ENCODE results near the gene C7orf57.

Gene C7orf57

GRCh38 chr7:48042216-48042615, 6.9 kb downstream of the C7orf57 start:
- Histone ChIP-seq H3K9ac (ENCODE audit: insufficient read length) (no peak overlapping the region), H3K27ac (no peak overlapping the region), H3K4me3 (no peak overlapping the region), H3K36me3 (ENCODE audit: insufficient read depth, low read length) (no peaks in the 10 kb centered on the region), H3K9me3 (ENCODE audit: low read depth, low read length) (no peaks in the 10 kb centered on the region)
- DNase-seq (ENCODE audit: low read depth, low spot score), result no peak
- no peak for TF ChIP-seq EZH2 (IDR thresholded peaks at IDR 0.05)
- TF ChIP-seq FOXP2 (optimal IDR thresholded peaks at IDR 0.05; ENCODE audit: control extremely low read depth, extremely low read length, insufficient read depth), result no peak
- no peak for TF ChIP-seq POLR2AphosphoS5 (IDR thresholded peaks at IDR 0.05; ENCODE audit: borderline replicate concordance, low read depth, low read length)

GRCh38 chr7:48042636-48043035, 7.3 kb downstream of the C7orf57 start:
- Histone ChIP-seq H3K4me3 (no peak overlapping the region), H3K9ac (ENCODE audit: insufficient read length) (no peak overlapping the region), H3K36me3 (ENCODE audit: insufficient read depth, low read length) (no peaks in the 10 kb centered on the region), H3K27ac (no peak overlapping the region), H3K9me3 (ENCODE audit: low read depth, low read length) (no peaks in the 10 kb centered on the region)
- TF ChIP-seq FOXP2 (optimal IDR thresholded peaks at IDR 0.05; ENCODE audit: control extremely low read depth, extremely low read length, insufficient read depth) (no peak), EZH2 (IDR thresholded peaks at IDR 0.05) (no peak), POLR2AphosphoS5 (IDR thresholded peaks at IDR 0.05; ENCODE audit: borderline replicate concordance, low read depth, low read length) (no peak)
- DNase-seq (ENCODE audit: low read depth, low spot score), result no peak

- no peak overlapping the region for H3K27ac ChIP-seq
- H3K4me3 ChIP-seq, result no peak overlapping the region
- H3K9ac ChIP-seq (ENCODE audit: insufficient read length), result no peak overlapping the region
- H3K9me3 ChIP-seq (ENCODE audit: low read depth, low read length), result no peaks in the 10 kb centered on the region
- no peak for DNase-seq (ENCODE audit: low read depth, low spot score)
- H3K36me3 ChIP-seq (ENCODE audit: insufficient read depth, low read length), result no peaks in the 10 kb centered on the region
- no peak for TF ChIP-seq FOXP2 (optimal IDR thresholded peaks at IDR 0.05; ENCODE audit: control extremely low read depth, extremely low read length, insufficient read depth)
- no peak for TF ChIP-seq POLR2AphosphoS5 (IDR thresholded peaks at IDR 0.05; ENCODE audit: borderline replicate concordance, low read depth, low read length)
- TF ChIP-seq EZH2 (IDR thresholded peaks at IDR 0.05), result no peak
These were observed 9.9 kb downstream of the C7orf57 start for GRCh38 chr7:48045195-48045765.

GRCh38 chr7:48046458-48046857, 11.1 kb downstream of the C7orf57 start:
- Histone ChIP-seq H3K36me3 (ENCODE audit: insufficient read depth, low read length) (no peaks in the 10 kb centered on the region), H3K9me3 (ENCODE audit: low read depth, low read length) (no peaks in the 10 kb centered on the region), H3K4me3 (no peak overlapping the region), H3K27ac (no peak overlapping the region), H3K9ac (ENCODE audit: insufficient read length) (no peak overlapping the region)
- TF ChIP-seq POLR2AphosphoS5 (IDR thresholded peaks at IDR 0.05; ENCODE audit: borderline replicate concordance, low read depth, low read length) (no peak), EZH2 (IDR thresholded peaks at IDR 0.05) (no peak), FOXP2 (optimal IDR thresholded peaks at IDR 0.05; ENCODE audit: control extremely low read depth, extremely low read length, insufficient read depth) (no peak)
- DNase-seq (ENCODE audit: low read depth, low spot score), result no peak

DNA sequence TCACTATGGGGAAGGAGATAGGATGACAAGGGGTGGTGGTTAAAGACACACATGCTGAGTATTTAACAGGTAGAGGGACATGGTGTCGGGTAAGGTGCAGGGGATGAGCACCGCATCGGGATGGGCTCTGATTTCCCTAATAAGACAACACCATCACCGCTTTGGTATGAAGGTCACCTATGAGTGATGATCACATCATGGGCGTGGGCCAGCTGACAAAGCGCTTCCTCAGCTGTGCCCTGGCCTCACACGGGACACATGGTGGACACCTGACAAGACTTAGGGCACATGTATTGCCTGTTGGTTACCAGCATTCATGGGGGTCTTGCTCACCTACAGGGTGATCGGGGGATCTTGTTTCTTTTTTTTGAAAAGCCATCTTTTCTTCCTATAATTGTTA, 12.8 kb downstream of the C7orf57 start:
- DNase-seq (ENCODE audit: low read depth, low spot score), result no peak
- Histone ChIP-seq H3K9ac (ENCODE audit: insufficient read length) (no peak overlapping the region), H3K36me3 (ENCODE audit: insufficient read depth, low read length) (no peaks in the 10 kb centered on the region), H3K27ac (no peak overlapping the region), H3K4me3 (no peak overlapping the region), H3K9me3 (ENCODE audit: low read depth, low read length) (no peaks in the 10 kb centered on the region)
- TF ChIP-seq POLR2AphosphoS5 (IDR thresholded peaks at IDR 0.05; ENCODE audit: borderline replicate concordance, low read depth, low read length) (no peak), FOXP2 (optimal IDR thresholded peaks at IDR 0.05; ENCODE audit: control extremely low read depth, extremely low read length, insufficient read depth) (no peak), EZH2 (IDR thresholded peaks at IDR 0.05) (no peak)

DNA sequence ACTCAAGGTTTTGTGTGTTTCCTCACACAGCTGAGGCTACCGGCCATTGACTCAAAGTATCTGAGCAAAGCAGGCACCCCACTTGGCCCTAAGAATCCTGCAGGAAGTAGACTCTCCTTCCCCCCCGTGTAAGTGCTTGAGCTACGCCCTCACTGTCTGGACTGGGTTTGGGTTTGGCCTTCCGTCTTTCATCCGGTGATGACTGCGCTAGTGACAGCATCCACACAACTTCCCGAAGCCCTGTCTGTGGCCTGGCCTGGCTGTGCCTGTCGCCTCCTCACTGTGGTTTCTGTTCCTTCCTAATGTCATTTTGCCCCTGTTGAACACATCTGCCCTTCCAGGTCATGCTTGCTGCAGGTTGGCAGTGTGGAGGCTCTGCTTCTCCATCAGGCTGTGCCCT, 14.5 kb downstream of the C7orf57 start:
- Histone ChIP-seq H3K4me3 (no peak overlapping the region), H3K27ac (no peak overlapping the region), H3K36me3 (ENCODE audit: insufficient read depth, low read length) (no peaks in the 10 kb centered on the region), H3K9ac (ENCODE audit: insufficient read length) (no peak overlapping the region), H3K9me3 (ENCODE audit: low read depth, low read length) (no peaks in the 10 kb centered on the region)
- TF ChIP-seq EZH2 (IDR thresholded peaks at IDR 0.05) (no peak), FOXP2 (optimal IDR thresholded peaks at IDR 0.05; ENCODE audit: control extremely low read depth, extremely low read length, insufficient read depth) (no peak), POLR2AphosphoS5 (IDR thresholded peaks at IDR 0.05; ENCODE audit: borderline replicate concordance, low read depth, low read length) (no peak)
- no peak for DNase-seq (ENCODE audit: low read depth, low spot score)

GRCh38 chr7:48052748-48053147, 17.4 kb downstream of the C7orf57 start:
- no peak for DNase-seq (ENCODE audit: low read depth, low spot score)
- H3K36me3 ChIP-seq (ENCODE audit: insufficient read depth, low read length), result no peaks in the 10 kb centered on the region
- H3K9me3 ChIP-seq (ENCODE audit: low read depth, low read length), result no peaks in the 10 kb centered on the region
- no peak for TF ChIP-seq FOXP2 (optimal IDR thresholded peaks at IDR 0.05; ENCODE audit: control extremely low read depth, extremely low read length, insufficient read depth)
- no peak overlapping the region for H3K4me3 ChIP-seq
- H3K27ac ChIP-seq, result no peak overlapping the region
- no peak overlapping the region for H3K9ac ChIP-seq (ENCODE audit: insufficient read length)

- TF ChIP-seq EZH2 (IDR thresholded peaks at IDR 0.05), result no peak
- Histone ChIP-seq H3K4me3 (no peak overlapping the region), H3K27ac (no peak overlapping the region), H3K9me3 (ENCODE audit: low read depth, low read length) (no peaks in the 10 kb centered on the region), H3K9ac (ENCODE audit: insufficient read length) (no peak overlapping the region), H3K36me3 (ENCODE audit: insufficient read depth, low read length) (no peaks in the 10 kb centered on the region)
- DNase-seq (ENCODE audit: low read depth, low spot score), result no peak
These were observed 18.4 kb downstream of the C7orf57 start for GRCh38 chr7:48053736-48054135.

DNA sequence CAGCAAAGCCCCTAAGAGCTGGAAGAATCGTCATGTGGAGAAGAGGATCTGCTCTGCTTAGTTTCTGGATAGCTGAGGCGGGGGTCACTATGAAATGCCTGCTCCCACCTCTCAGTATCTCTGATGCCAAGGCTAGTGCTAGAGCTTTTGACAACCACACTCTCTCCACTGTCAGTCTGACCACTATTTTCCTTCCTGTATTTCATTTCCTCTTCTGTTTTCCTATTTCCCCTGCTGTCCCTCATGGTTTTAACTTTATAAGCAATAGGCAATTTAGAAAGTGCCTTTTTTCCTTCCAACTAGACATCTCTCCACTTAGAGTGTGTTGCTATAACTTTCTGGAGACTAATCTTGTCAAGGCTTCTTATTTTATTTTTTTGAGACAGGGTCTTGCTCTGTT, 23.6 kb downstream of the C7orf57 start:
- H3K36me3 ChIP-seq (ENCODE audit: insufficient read depth, low read length), result no peaks in the 10 kb centered on the region
- no peaks in the 10 kb centered on the region for H3K9me3 ChIP-seq (ENCODE audit: low read depth, low read length)
- no peak overlapping the region for H3K27ac ChIP-seq
- DNase-seq (ENCODE audit: low read depth, low spot score), result no peak
- H3K9ac ChIP-seq (ENCODE audit: insufficient read length), result no peak overlapping the region
- no peak for TF ChIP-seq FOXP2 (optimal IDR thresholded peaks at IDR 0.05; ENCODE audit: control extremely low read depth, extremely low read length, insufficient read depth)
- TF ChIP-seq EZH2 (IDR thresholded peaks at IDR 0.05), result no peak
- no peak for TF ChIP-seq POLR2AphosphoS5 (IDR thresholded peaks at IDR 0.05; ENCODE audit: borderline replicate concordance, low read depth, low read length)
- H3K4me3 ChIP-seq, result no peak overlapping the region
